RWPE1 (cell line): ENCODE data around the gene CBFA2T2.

Source experiments
- CTCF ChIA-PET: fragments of 350-600 bp; sonication (Branson Sonifier 250); formaldehyde crosslinking; extraction: SDS; loops from one replicate; lab custom pipeline; 2021; lab: Yijun Ruan, JAX
- POLR2A ChIA-PET: fragments of 400-600 bp; formaldehyde crosslinking; extraction: SDS; loops from one replicate; lab custom pipeline; 2020; ENCODE audit warnings: antibody characterized with exemption; ENCODE audit not compliant: low non-redundant PET; lab: Yijun Ruan, JAX
- DNase-seq: peaks from one replicate; pipeline ENCODE4 v3.0.0; 2012; ENCODE audit warnings: low spot score
- H3K27ac ChIP-seq: fragments of 450-650 bp; 2 replicates; pipeline ENCODE4 v1.5.1; 2017
- CTCF ChIP-seq: fragments of 450-650 bp; conservative IDR thresholded peaks from 2 replicates; pipeline ENCODE4 v1.5.1; 2017; ENCODE audit warnings: low read depth, mild to moderate bottlenecking

The CBFA2T2 gene

DNA sequence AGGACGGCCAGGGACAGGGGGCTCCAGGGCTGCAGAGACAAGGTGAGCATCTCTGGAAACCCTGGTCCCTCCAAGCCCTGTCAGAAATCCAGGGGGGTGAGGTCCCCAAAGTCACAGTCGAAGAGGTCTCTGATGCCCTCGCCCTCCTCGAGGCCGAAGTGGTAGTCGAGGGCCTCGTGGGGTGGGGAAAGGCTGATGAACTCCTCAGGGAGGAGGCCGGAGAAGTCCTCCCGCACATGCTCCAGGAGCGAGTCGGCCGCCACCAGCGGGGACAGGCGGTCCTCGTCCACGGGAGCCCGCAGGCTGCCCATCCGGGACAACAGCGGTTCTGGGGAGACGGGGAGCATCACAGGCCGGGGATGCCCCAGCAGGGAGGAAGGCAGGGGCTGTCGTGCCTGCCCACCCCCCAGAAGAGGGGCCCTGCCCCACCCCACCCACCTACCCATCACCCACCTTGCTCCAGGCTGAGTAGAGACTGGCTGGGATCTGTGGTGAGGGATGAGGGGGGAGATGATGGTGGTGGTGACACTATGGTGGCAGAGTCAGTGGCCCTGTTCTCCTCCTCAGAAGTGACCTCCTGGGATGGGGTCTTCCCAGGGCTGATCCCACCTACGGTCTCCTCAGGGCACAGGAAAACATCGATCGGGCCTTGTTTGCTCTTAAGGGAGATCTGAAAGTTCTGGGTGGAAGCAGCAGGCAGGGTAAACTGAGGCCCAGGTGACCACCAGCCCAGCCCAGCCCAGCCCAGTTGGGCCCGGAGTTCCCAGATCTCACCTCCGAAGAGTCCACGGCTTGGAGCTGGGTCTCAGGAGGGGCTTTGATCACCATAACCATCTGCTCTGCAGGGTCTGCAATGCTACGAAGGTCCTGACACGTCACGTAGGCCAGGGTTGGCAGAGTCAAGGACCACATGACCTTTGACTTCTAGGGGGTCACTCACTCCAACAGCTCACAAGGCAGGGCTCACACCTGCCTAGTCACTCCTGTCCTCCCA, 187.1 kb downstream of the CBFA2T2 start:
- POLR2A ChIA-PET = no interaction called here
- peak overlapping the region; percentile 84 for H3K27ac ChIP-seq
- no peak for TF ChIP-seq CTCF
- CTCF ChIA-PET = interaction anchor here (1.7 kb wide), 1 partner anchor 9 kb away, joined by 10 read pairs; the partner anchor contains the start of gene ACTL10
- no peak for DNase-seq

GRCh38 chr20:33677991-33678702, 188.3 kb downstream of the CBFA2T2 start:
- DNase-seq = no peak
- ChIA-PET CTCF (interaction anchor here (1.7 kb wide), 1 partner anchor 11 kb away, joined by 10 read pairs; the partner anchor contains the start of gene ACTL10), POLR2A (no interaction called here)
- H3K27ac ChIP-seq = peak overlapping the region; percentile 42
- TF ChIP-seq CTCF = no peak

GRCh38 chr20:33679758-33680485, 190.0 kb downstream of the CBFA2T2 start:
- ChIA-PET CTCF (interaction anchor here (0.9 to 1.6 kb wide), 2 partner anchors 11 to 12 kb away, joined by 3 to 8 read pairs; no protein-coding TSS in a partner anchor), POLR2A (no interaction called here)
- TF ChIP-seq CTCF = no peak
- no peak for DNase-seq
- H3K27ac ChIP-seq = peak overlapping the region; percentile 42

DNA sequence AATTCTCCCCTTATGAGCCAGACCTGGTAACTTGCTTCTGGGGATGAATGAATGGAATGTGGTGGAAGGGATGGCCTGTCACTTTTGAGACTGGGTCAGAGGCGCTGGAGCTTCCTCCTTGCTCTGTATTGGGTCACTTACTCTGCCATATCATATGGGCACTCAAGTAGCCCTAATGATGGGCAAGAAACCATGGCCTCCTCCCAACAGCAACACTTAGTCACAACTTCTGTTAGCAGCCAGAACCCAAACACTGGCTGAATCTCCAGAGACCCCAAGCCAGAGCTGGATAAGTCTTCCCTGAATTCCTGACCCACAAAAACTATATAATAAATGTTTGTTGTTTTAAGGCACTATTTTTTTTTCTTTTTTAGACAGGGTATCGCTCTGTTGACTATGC, 190.8 kb downstream of the CBFA2T2 start:
- CTCF ChIA-PET = no interaction called here
- H3K27ac ChIP-seq = peak overlapping the region; percentile 41; the same call in 1 of the 2 replicates
- no peak for DNase-seq
- POLR2A ChIA-PET = no interaction called here
- no peak for TF ChIP-seq CTCF

DNA sequence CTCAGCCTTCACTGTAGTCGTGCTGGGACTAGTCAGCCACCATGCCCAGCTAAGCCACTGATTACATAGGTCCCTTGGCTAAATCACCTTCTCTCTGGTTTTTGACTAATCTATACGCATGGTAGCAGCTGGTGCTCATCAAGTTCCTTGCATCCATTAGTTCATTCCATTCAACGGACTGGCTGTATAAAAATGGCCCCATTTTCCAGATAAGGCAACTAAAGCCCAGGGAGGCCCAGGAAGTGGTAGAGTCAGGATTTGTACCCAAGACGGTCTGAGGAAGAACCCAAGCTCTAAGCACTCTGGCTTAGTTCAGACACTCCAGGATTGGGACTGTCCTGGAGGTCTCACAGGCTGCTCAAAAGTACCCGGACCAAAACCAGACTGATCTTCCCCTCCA, 191.4 kb downstream of the CBFA2T2 start:
- POLR2A ChIA-PET = no interaction called here
- CTCF ChIA-PET = no interaction called here
- no peak for TF ChIP-seq CTCF
- H3K27ac ChIP-seq = peak overlapping the region; percentile 41
- no peak for DNase-seq
